CMK (cell line): Measurements from ENCODE around the gene CUL3.

Experiments used
- DNase-seq: peaks from one replicate; pipeline ENCODE4 v3.0.0-alpha.2; 2010; ENCODE audit warnings: low read depth

CUL3 gene

GRCh38 chr2:224421065-224421464 is 164.1 kb downstream of the CUL3 start:
- no peak for DNase-seq
